HepG2 (cell line): ENCODE data around the gene COBL. TPM values are rescaled to one million over a fixed set of nuclear protein-coding genes. Genes with fewer than 3 reads are reported as not detected.

Experiments
- CEBPG ChIP-seq: IDR thresholded peaks from 2 replicates; pipeline ENCODE4 v1.6.1; 2016
- CREB3 ChIP-seq: sonication (generic); formaldehyde crosslinking; IDR thresholded peaks from 2 replicates; pipeline ENCODE4 v1.5.0; 2020; ENCODE audit warnings: missing genetic modification reagents
- HCFC1 ChIP-seq: fragments of 150-350 bp; IDR thresholded peaks from 2 replicates; pipeline ENCODE4 v1.6.1; 2014; ENCODE audit warnings: low read depth, low read length
- HNF4A ChIP-seq: sonication (generic); formaldehyde crosslinking; IDR thresholded peaks from 2 replicates; pipeline ENCODE4 v1.4.0; 2020; ENCODE audit warnings: missing genetic modification reagents
- IRF2 ChIP-seq: IDR thresholded peaks from 2 replicates; pipeline ENCODE4 v1.6.1; 2018; ENCODE audit warnings: missing genetic modification reagents, missing compliant biosample characterization
- KAT7 ChIP-seq: IDR thresholded peaks from 2 replicates; pipeline ENCODE4 v1.6.1; 2018; ENCODE audit warnings: borderline replicate concordance, missing compliant biosample characterization
- MEIS1 ChIP-seq: sonication (generic); formaldehyde crosslinking; IDR thresholded peaks from 2 replicates; pipeline ENCODE4 v1.9.0; 2021; ENCODE audit warnings: mild to moderate bottlenecking, missing genetic modification reagents, moderate library complexity, borderline replicate concordance
- MYC ChIP-seq: sonication (generic); formaldehyde crosslinking; IDR thresholded peaks from 2 replicates; pipeline ENCODE4 v1.9.0; 2021; ENCODE audit warnings: missing genetic modification reagents, borderline replicate concordance
- MZF1 ChIP-seq: sonication (generic); formaldehyde crosslinking; IDR thresholded peaks from 2 replicates; pipeline ENCODE4 v1.8.1; 2023; ENCODE audit warnings: mild to moderate bottlenecking, missing genetic modification reagents, borderline replicate concordance
- ONECUT2 ChIP-seq: sonication (generic); formaldehyde crosslinking; IDR thresholded peaks from 2 replicates; pipeline ENCODE4 v1.4.0; 2020; ENCODE audit warnings: missing genetic modification reagents
- PREB ChIP-seq: sonication (generic); formaldehyde crosslinking; IDR thresholded peaks from 2 replicates; pipeline ENCODE4 v1.4.0; 2020; ENCODE audit warnings: missing genetic modification reagents
- RBM22 ChIP-seq: fragments of 200-400 bp; formaldehyde crosslinking; optimal IDR thresholded peaks from 2 replicates; pipeline ENCODE3; 2017; ENCODE audit warnings: mild to moderate bottlenecking, low read length, moderate library complexity
- RFX1 ChIP-seq: fragments of 450-650 bp; IDR thresholded peaks from 2 replicates; pipeline ENCODE4 v1.6.1; 2017
- SIX1 ChIP-seq: sonication (generic); formaldehyde crosslinking; IDR thresholded peaks from 2 replicates; pipeline ENCODE4 v1.4.0; 2020; ENCODE audit warnings: missing genetic modification reagents, borderline replicate concordance
- SMAD1 ChIP-seq: sonication (generic); formaldehyde crosslinking; IDR thresholded peaks from 2 replicates; pipeline ENCODE4 v1.4.0; 2020; ENCODE audit warnings: missing genetic modification reagents, low read depth, mild to moderate bottlenecking, borderline replicate concordance
- SMC3 ChIP-seq: IDR thresholded peaks from 2 replicates; pipeline ENCODE4 v1.6.1; 2011; ENCODE audit warnings: low read length, improper control_type of control experiment
- TFE3 ChIP-seq: IDR thresholded peaks from 2 replicates; pipeline ENCODE4 v1.6.1; 2016
- TMF1 ChIP-seq: sonication (generic); formaldehyde crosslinking; IDR thresholded peaks from 2 replicates; pipeline ENCODE4 v1.8.1; 2022; ENCODE audit warnings: low read depth, missing genetic modification reagents
- ZBTB7B ChIP-seq: sonication (generic); formaldehyde crosslinking; IDR thresholded peaks from 2 replicates; pipeline ENCODE4 v1.4.0; 2020; ENCODE audit warnings: missing genetic modification reagents
- ZKSCAN8 ChIP-seq: IDR thresholded peaks from 2 replicates; pipeline ENCODE4 v1.6.1; 2016; ENCODE audit warnings: borderline replicate concordance, missing genetic modification reagents, missing compliant biosample characterization
- ZNF138 ChIP-seq: sonication (generic); formaldehyde crosslinking; IDR thresholded peaks from 2 replicates; pipeline ENCODE4 v1.5.0; 2020; ENCODE audit warnings: mild to moderate bottlenecking, low read depth, missing genetic modification reagents
- ZNF256 ChIP-seq: sonication (generic); formaldehyde crosslinking; conservative IDR thresholded peaks from 2 replicates; pipeline ENCODE4 v1.4.0; 2020; ENCODE audit warnings: missing genetic modification reagents
- ZNF282 ChIP-seq: fragments of 450-650 bp; IDR thresholded peaks from 2 replicates; pipeline ENCODE4 v1.6.1; 2018; ENCODE audit not compliant: partially characterized antibody
- ZNF460 ChIP-seq: sonication (generic); formaldehyde crosslinking; IDR thresholded peaks from 2 replicates; pipeline ENCODE4 v1.5.1; 2020; ENCODE audit warnings: missing genetic modification reagents, mild to moderate bottlenecking, borderline replicate concordance
- ZNF513 ChIP-seq: sonication (generic); formaldehyde crosslinking; conservative IDR thresholded peaks from 2 replicates; pipeline ENCODE4 v1.5.0; 2020; ENCODE audit warnings: missing genetic modification reagents
- ZNF607 ChIP-seq: sonication (generic); formaldehyde crosslinking; IDR thresholded peaks from 2 replicates; pipeline ENCODE4 v1.5.1; 2020; ENCODE audit warnings: missing genetic modification reagents, mild to moderate bottlenecking, borderline replicate concordance
- ZNF703 ChIP-seq: sonication (generic); formaldehyde crosslinking; IDR thresholded peaks from 2 replicates; pipeline ENCODE4 v1.5.1; 2020; ENCODE audit warnings: missing genetic modification reagents, mild to moderate bottlenecking, moderate library complexity, borderline replicate concordance
- ZNF891 ChIP-seq: sonication (generic); formaldehyde crosslinking; IDR thresholded peaks from 2 replicates; pipeline ENCODE4 v1.5.0; 2020; ENCODE audit warnings: mild to moderate bottlenecking, missing genetic modification reagents
- polyA plus RNA-seq, 8 experiments: library from polyadenylated mRNA; depleted of rRNA in 3 of 8; stranded (reverse) in 7 of 8; unstranded in 1 of 8; fragments of >200 nt; fragmentation: Illumina TruSeq in 4 of 8; extraction: Trizol in 4 of 8; gene quantifications; 2 replicates each; pipeline versions ENCODE4 v1.2.1 to v1.2.3, GENCODE V29; 2011 to 2016; ENCODE audit warnings: low read depth in 4 of 8, missing spikeins in 1 of 8, mixed read lengths in 1 of 8; ENCODE audit not compliant: insufficient read depth in 1 of 8
- total RNA-seq, 5 experiments: library from RNA; depleted of rRNA; stranded (reverse); fragments of >200 nt; fragmentation: Illumina TruSeq; extraction: Trizol; gene quantifications; 2 replicates each; pipeline ENCODE4 v1.2.3, GENCODE V29; 2016; ENCODE audit warnings: low read depth in 1 of 5

COBL gene
- total and polyA plus RNA-seq, 2 of the 13 experiments (the other 11 are each of a cell fraction or from before 2014, with no cell fraction given): 3.8 to 4.9 TPM

GRCh38 chr7:51328351-51328801, 11.8 kb upstream of the COBL start (continued):
- TF ChIP-seq TMF1 (CRISPR knock-in tag) (no peak), ZBTB7B (CRISPR knock-in tag) (no peak), ZKSCAN8 (no peak), ZNF282 (no peak), ZNF460 (CRISPR knock-in tag) (no peak), HCFC1 (no peak), ZNF256 (CRISPR knock-in tag) (no peak), ZNF138 (CRISPR knock-in tag) (no peak), ZNF513 (CRISPR knock-in tag) (no peak), RFX1 (no peak), IRF2 (CRISPR knock-in tag) (no peak), ZNF703 (CRISPR knock-in tag) (no peak), KAT7 (CRISPR knock-in tag) (no peak), CREB3 (CRISPR knock-in tag) (no peak), HNF4A (CRISPR knock-in tag) (peak; percentile 54), CEBPG (CRISPR knock-in tag) (peak; percentile 78), ONECUT2 (no peak), MYC (CRISPR knock-in tag) (no peak), TFE3 (CRISPR knock-in tag) (no peak), ZNF891 (CRISPR knock-in tag) (no peak), SIX1 (CRISPR knock-in tag) (no peak), ZNF607 (CRISPR knock-in tag) (no peak), MZF1 (CRISPR knock-in tag) (no peak), RBM22 (no peak), SMAD1 (CRISPR knock-in tag) (no peak), PREB (CRISPR knock-in tag) (no peak), MEIS1 (0 out of 2 replicates have a peak, but pooled peaks have one; percentile 51), SMC3 (peak; percentile 5; the same call in 1 of the 2 replicates)
